SK-N-SH (cell line): Measurements from ENCODE around the gene CABP4. TPM values are rescaled to one million over a fixed set of nuclear protein-coding genes. Genes with fewer than 3 reads are reported as not detected.

ENCODE experiments used
- CTCF ChIA-PET: fragments of 300-600, 350-600 bp; formaldehyde crosslinking; extraction: SDS; loops from one replicate; lab custom pipeline; 2021; lab: Yijun Ruan, JAX
- POLR2A ChIA-PET: fragments of 350-600 bp; sonication (Branson Sonifier 250); formaldehyde crosslinking; extraction: SDS; loops from one replicate; lab custom pipeline; 2020; ENCODE audit warnings: antibody characterized with exemption, inconsistent platforms; lab: Yijun Ruan, JAX
- DNase-seq: peaks from one replicate; pipeline ENCODE4 v3.0.0; 2012
- H2AFZ ChIP-seq: fragments of 200-600 bp; sonication (generic); 2 replicates; pipeline ENCODE4 v1.8.1; 2016; ENCODE audit warnings: antibody characterized with exemption, mild to moderate bottlenecking, low read depth
- H3F3A ChIP-seq: fragments of 200-600 bp; sonication (generic); replicated peaks from 2 replicates; pipeline ENCODE3; 2016; ENCODE audit warnings: antibody characterized with exemption, mild to moderate bottlenecking; ENCODE audit not compliant: insufficient read depth
- H3K27ac ChIP-seq, 2 experiments: fragments of 200-500 bp in 1 of 2; fragments of 200-600 bp in 1 of 2; sonication (Bioruptor generic) in 1 of 2; sonication (generic), shearing (Covaris generic) in 1 of 2; 2 replicates each; pipeline versions ENCODE4 v1.5.1 to v1.6.1; 2014 to 2016; ENCODE audit warnings: low read depth in 2 of 2, inconsistent platforms in 1 of 2, low read length in 1 of 2, mild to moderate bottlenecking in 1 of 2, mixed read lengths in 1 of 2
- H3K27me3 ChIP-seq: fragments of 200-600 bp; sonication (generic), shearing (Covaris generic); 2 replicates; pipeline ENCODE4 v1.6.1; 2016; ENCODE audit warnings: mixed run types; ENCODE audit not compliant: insufficient read depth
- H3K36me3 ChIP-seq, 2 experiments: fragments of 200-500 bp in 1 of 2; fragments of 200-600 bp in 1 of 2; sonication (Bioruptor generic) in 1 of 2; sonication (generic) in 1 of 2; replicated peaks in 1 of 2; 2 replicates each; pipeline versions ENCODE3 to v1.5.1; 2014 to 2016; ENCODE audit warnings: low read length in 1 of 2, mild to moderate bottlenecking in 1 of 2; ENCODE audit not compliant: insufficient read depth in 2 of 2, control insufficient read depth in 1 of 2
- H3K4me1 ChIP-seq, 2 experiments: fragments of 200-500 bp in 1 of 2; fragments of 200-600 bp in 1 of 2; sonication (Bioruptor generic) in 1 of 2; sonication (generic), shearing (Covaris generic) in 1 of 2; 2 replicates each; pipeline versions ENCODE4 v1.5.1 to v1.6.1; 2014 to 2016; ENCODE audit warnings: low read depth in 1 of 2, low read length in 1 of 2, mixed run types in 1 of 2; ENCODE audit not compliant: insufficient read depth in 2 of 2, control insufficient read depth in 1 of 2
- H3K4me2 ChIP-seq: fragments of 200-600 bp; sonication (generic), shearing (Covaris generic); 2 replicates; pipeline ENCODE4 v1.6.1; 2017; ENCODE audit warnings: mixed run types
- H3K4me3 ChIP-seq, 2 experiments: fragments of 200-500 bp in 1 of 2; fragments of 200-600 bp in 1 of 2; sonication (Bioruptor generic) in 1 of 2; sonication (generic), shearing (Covaris generic) in 1 of 2; 2 replicates each; pipeline versions ENCODE4 v1.5.1 to v1.8.1; 2014 to 2016; ENCODE audit warnings: low read depth in 2 of 2, inconsistent platforms in 1 of 2, low read length in 1 of 2, mild to moderate bottlenecking in 1 of 2, mixed read lengths in 1 of 2, moderate library complexity in 1 of 2
- H3K79me2 ChIP-seq: fragments of 200-600 bp; sonication (generic); 2 replicates; pipeline ENCODE4 v1.8.1; 2017; ENCODE audit warnings: mild to moderate bottlenecking; ENCODE audit not compliant: insufficient read depth
- H3K9ac ChIP-seq: fragments of 200-600 bp; sonication (generic); 2 replicates; pipeline ENCODE4 v1.6.1; 2017; ENCODE audit warnings: mixed run types
- H3K9me2 ChIP-seq: fragments of 200-600 bp; sonication (generic); 2 replicates; pipeline ENCODE4 v1.6.1; 2017; ENCODE audit warnings: mixed run types
- H3K9me3 ChIP-seq: fragments of 200-600 bp; sonication (generic); 2 replicates; pipeline ENCODE4 v1.6.1; 2017; ENCODE audit warnings: mixed run types, mild to moderate bottlenecking, moderate library complexity
- H4K20me1 ChIP-seq: fragments of 200-600 bp; sonication (generic); 2 replicates; pipeline ENCODE4 v1.6.1; 2017; ENCODE audit warnings: mild to moderate bottlenecking, mixed run types; ENCODE audit not compliant: insufficient read depth
- CHD2 ChIP-seq: fragments of 150-350 bp; IDR thresholded peaks from 2 replicates; pipeline ENCODE4 v1.6.1; 2018; ENCODE audit warnings: low read length; ENCODE audit not compliant: partially characterized antibody
- ELF1 ChIP-seq: IDR thresholded peaks from 2 replicates; pipeline ENCODE4 v1.4.0; 2012
- EP300 ChIP-seq, 2 experiments: IDR thresholded peaks; 2 replicates each; pipeline versions ENCODE4 v1.4.0 to v1.6.1; 2012; ENCODE audit warnings: borderline replicate concordance in 1 of 2, low read depth in 1 of 2, low read length in 1 of 2
- EZH2phosphoT487 ChIP-seq: fragments of 200-600 bp; sonication (generic); IDR thresholded peaks from 2 replicates; pipeline ENCODE4 v1.6.1; 2017; ENCODE audit warnings: low read depth, mixed run types, mild to moderate bottlenecking, antibody characterized with exemption, moderate library complexity, borderline replicate concordance
- FOSL2 ChIP-seq: IDR thresholded peaks from 2 replicates; pipeline ENCODE4 v1.4.0; 2012; ENCODE audit warnings: low read depth, mild to moderate bottlenecking, moderate library complexity, borderline replicate concordance
- FOXM1 ChIP-seq: IDR thresholded peaks from 2 replicates; pipeline ENCODE4 v1.4.0; 2012; ENCODE audit warnings: low read depth, mild to moderate bottlenecking
- GABPA ChIP-seq: IDR thresholded peaks from 2 replicates; pipeline ENCODE4 v1.4.0; 2012; ENCODE audit warnings: low read depth, mild to moderate bottlenecking
- JUND ChIP-seq: IDR thresholded peaks from 2 replicates; pipeline ENCODE4 v1.4.0; 2012
- MEF2A ChIP-seq: IDR thresholded peaks from 2 replicates; pipeline ENCODE4 v1.4.0; 2012; ENCODE audit warnings: low read depth, borderline replicate concordance
- NRF1 ChIP-seq: IDR thresholded peaks from 2 replicates; pipeline ENCODE4 v1.6.1; 2012; ENCODE audit warnings: low read depth, mild to moderate bottlenecking, low read length
- RAD21 ChIP-seq: IDR thresholded peaks from 2 replicates; pipeline ENCODE4 v1.6.1; 2012; ENCODE audit warnings: mild to moderate bottlenecking, low read length
- SMC3 ChIP-seq: IDR thresholded peaks from 2 replicates; pipeline ENCODE4 v1.6.1; 2012; ENCODE audit warnings: low read depth, low read length, improper control_type of control experiment
- TCF12 ChIP-seq: IDR thresholded peaks from 2 replicates; pipeline ENCODE4 v1.4.0; 2012
- WGBS: methylation state at CpG from one replicate; pipeline ENCODE4 v1.1.6; 2017; ENCODE audit warnings: low lambda C conversion rate; 5-methylcytosine and 5-hydroxymethylcytosine counted together
- polyA plus RNA-seq, 3 experiments: library from polyadenylated mRNA; depleted of rRNA; stranded (reverse); fragments of >200 nt; gene quantifications; 2 replicates each; pipeline ENCODE4 v1.2.3, GENCODE V29; 2012
- TF ChIP-seq, protein P1 (sequence below): IDR thresholded peaks from 2 replicates; pipeline ENCODE4; 2012
- TF ChIP-seq, protein P2 (sequence below): fragments of 150-350 bp; IDR thresholded peaks from 2 replicates; pipeline ENCODE4 v1.6.1; 2017; ENCODE audit warnings: antibody characterized with exemption, low read length, low read depth, borderline replicate concordance
- TF ChIP-seq, protein P3 (sequence below): fragments of 200-600 bp; sonication (generic); IDR thresholded peaks from 2 replicates; pipeline ENCODE4 v1.6.1; 2017; ENCODE audit warnings: antibody characterized with exemption, mild to moderate bottlenecking, moderate library complexity
- TF ChIP-seq, protein P4 (sequence below): IDR thresholded peaks from 2 replicates; pipeline ENCODE4 v1.4.0; 2012; ENCODE audit warnings: low read depth, borderline replicate concordance

Gene CABP4
- polyA plus RNA-seq, 1 of the 3 experiments (the other 2 are of a cell fraction): not detected

DNA sequence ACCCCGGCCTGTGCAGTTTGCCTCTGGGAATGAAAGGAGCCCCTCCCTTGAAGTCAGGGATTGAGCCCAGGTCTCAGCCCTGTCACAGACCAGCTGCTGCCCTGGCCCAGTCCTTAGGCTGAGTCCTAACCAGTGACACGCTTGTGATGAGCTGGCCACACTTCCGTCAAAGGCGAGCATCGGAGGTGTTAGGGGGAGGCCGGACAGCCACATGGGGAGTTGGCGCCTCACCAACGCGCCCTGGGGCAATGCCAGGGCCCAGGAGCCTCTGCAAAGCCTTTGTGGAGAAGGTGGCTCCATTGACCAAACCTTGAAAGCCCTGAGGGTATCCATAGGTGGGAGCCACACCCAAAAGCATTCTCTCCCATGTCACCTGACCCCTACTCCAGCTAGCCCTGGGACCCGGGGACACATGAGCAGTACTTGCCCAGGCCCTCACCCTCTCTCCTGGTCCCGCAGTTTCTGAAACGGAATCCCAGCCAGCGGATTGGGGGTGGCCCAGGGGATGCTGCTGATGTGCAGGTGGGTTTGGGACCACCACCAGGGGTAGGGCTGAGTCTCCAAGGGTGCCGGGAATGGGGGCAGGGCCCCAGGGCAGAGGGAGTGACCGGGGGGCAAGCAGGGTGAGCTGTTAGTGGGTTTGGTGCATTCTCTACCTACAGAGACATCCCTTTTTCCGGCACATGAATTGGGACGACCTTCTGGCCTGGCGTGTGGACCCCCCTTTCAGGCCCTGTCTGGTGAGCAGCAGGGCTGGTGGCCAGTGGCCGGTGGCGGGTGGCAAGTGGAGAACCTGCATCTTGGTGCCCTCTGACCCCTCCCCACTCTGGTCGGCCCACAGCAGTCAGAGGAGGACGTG lies 21.4 kb upstream of the CABP4 start:
- ChIA-PET CTCF (interaction anchor here (0.6 kb wide), 1 partner anchor 27 kb away, joined by 3 read pairs; no protein-coding TSS in a partner anchor), POLR2A (no interaction called here)
- Histone ChIP-seq H2AFZ (no peak overlapping the region), H4K20me1 (no peaks in the 10 kb centered on the region), H3K4me1 (peaks cover 3 to 7% of the 10 kb centered on the region in 2 experiments; a peak in 1 of 4 replicates), H3K4me2 (no peak overlapping the region), H3K9me2 (no peaks in the 10 kb centered on the region), H3K79me2 (peaks cover 23% of the 10 kb centered on the region), H3K36me3 (peaks cover 3 to 39% of the 10 kb centered on the region in 2 experiments), H3K4me3 (no peak overlapping the region), H3K27ac (no peak overlapping the region), H3K27me3 (no peaks in the 10 kb centered on the region), H3K9ac (no peak overlapping the region), H3F3A (no peaks in the 10 kb centered on the region), H3K9me3 (no peaks in the 10 kb centered on the region)
- DNase-seq: no peak
- TF ChIP-seq, protein P1, sequence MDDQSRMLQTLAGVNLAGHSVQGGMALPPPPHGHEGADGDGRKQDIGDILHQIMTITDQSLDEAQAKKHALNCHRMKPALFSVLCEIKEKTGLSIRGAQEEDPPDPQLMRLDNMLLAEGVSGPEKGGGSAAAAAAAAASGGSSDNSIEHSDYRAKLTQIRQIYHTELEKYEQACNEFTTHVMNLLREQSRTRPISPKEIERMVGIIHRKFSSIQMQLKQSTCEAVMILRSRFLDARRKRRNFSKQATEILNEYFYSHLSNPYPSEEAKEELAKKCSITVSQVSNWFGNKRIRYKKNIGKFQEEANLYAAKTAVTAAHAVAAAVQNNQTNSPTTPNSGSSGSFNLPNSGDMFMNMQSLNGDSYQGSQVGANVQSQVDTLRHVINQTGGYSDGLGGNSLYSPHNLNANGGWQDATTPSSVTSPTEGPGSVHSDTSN: no peak
- TF ChIP-seq SMC3 (no peak), RAD21 (no peak), FOSL2 (no peak), JUND (no peak), EZH2phosphoT487 (no peak), EP300 (IDR thresholded peaks at IDR 0.05; ENCODE audit: borderline replicate concordance in 1 of 2, low read depth in 1 of 2, low read length in 1 of 2) (no peak), ELF1 (no peak), CHD2 (no peak), NRF1 (no peak)
- TF ChIP-seq, protein P2, sequence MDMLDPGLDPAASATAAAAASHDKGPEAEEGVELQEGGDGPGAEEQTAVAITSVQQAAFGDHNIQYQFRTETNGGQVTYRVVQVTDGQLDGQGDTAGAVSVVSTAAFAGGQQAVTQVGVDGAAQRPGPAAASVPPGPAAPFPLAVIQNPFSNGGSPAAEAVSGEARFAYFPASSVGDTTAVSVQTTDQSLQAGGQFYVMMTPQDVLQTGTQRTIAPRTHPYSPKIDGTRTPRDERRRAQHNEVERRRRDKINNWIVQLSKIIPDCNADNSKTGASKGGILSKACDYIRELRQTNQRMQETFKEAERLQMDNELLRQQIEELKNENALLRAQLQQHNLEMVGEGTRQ: no peak
- TF ChIP-seq, protein P3, sequence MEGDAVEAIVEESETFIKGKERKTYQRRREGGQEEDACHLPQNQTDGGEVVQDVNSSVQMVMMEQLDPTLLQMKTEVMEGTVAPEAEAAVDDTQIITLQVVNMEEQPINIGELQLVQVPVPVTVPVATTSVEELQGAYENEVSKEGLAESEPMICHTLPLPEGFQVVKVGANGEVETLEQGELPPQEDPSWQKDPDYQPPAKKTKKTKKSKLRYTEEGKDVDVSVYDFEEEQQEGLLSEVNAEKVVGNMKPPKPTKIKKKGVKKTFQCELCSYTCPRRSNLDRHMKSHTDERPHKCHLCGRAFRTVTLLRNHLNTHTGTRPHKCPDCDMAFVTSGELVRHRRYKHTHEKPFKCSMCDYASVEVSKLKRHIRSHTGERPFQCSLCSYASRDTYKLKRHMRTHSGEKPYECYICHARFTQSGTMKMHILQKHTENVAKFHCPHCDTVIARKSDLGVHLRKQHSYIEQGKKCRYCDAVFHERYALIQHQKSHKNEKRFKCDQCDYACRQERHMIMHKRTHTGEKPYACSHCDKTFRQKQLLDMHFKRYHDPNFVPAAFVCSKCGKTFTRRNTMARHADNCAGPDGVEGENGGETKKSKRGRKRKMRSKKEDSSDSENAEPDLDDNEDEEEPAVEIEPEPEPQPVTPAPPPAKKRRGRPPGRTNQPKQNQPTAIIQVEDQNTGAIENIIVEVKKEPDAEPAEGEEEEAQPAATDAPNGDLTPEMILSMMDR: no peak
- WGBS: 92% methylated on average over 6 of the region's 22 CpGs

DNA sequence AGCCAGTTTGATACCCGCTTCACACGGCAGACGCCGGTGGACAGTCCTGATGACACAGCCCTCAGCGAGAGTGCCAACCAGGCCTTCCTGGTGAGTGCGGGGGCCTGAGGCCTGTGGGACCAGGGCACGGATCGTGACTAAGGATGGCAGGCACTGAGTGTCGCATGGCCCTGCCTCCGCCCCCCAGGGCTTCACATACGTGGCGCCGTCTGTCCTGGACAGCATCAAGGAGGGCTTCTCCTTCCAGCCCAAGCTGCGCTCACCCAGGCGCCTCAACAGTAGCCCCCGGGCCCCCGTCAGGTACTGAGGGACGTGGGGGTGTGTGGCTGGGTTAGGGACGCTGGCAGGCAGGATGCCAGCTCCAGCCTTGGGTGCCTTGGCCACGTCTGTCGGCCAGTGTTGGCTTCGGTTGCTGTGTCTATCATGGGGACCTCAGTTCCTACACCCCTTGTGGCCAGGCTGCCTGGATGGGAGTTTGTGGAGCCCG lies 20.7 kb upstream of the CABP4 start:
- Histone ChIP-seq H3K4me3 (no peak overlapping the region), H3K27ac (no peak overlapping the region), H3F3A (no peaks in the 10 kb centered on the region), H3K9me3 (no peaks in the 10 kb centered on the region), H3K4me1 (peaks cover 0 to under 1% of the 10 kb centered on the region in 2 experiments; a peak in 1 of 4 replicates), H3K36me3 (peaks cover 3 to 43% of the 10 kb centered on the region in 2 experiments), H2AFZ (no peak overlapping the region), H3K9ac (no peak overlapping the region), H3K9me2 (no peaks in the 10 kb centered on the region), H4K20me1 (no peaks in the 10 kb centered on the region), H3K4me2 (no peak overlapping the region), H3K27me3 (no peaks in the 10 kb centered on the region), H3K79me2 (peaks cover 16% of the 10 kb centered on the region)
- ChIA-PET POLR2A (no interaction called here), CTCF (no interaction called here)
- TF ChIP-seq TCF12 (no peak), JUND (no peak), MEF2A (no peak), GABPA (no peak), EZH2phosphoT487 (no peak), FOXM1 (no peak)
- TF ChIP-seq, protein P4, sequence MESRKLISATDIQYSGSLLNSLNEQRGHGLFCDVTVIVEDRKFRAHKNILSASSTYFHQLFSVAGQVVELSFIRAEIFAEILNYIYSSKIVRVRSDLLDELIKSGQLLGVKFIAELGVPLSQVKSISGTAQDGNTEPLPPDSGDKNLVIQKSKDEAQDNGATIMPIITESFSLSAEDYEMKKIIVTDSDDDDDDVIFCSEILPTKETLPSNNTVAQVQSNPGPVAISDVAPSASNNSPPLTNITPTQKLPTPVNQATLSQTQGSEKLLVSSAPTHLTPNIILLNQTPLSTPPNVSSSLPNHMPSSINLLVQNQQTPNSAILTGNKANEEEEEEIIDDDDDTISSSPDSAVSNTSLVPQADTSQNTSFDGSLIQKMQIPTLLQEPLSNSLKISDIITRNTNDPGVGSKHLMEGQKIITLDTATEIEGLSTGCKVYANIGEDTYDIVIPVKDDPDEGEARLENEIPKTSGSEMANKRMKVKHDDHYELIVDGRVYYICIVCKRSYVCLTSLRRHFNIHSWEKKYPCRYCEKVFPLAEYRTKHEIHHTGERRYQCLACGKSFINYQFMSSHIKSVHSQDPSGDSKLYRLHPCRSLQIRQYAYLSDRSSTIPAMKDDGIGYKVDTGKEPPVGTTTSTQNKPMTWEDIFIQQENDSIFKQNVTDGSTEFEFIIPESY: no peak
- 100% methylated on average over 2 of the region's 23 CpGs for WGBS
- no peak for DNase-seq
